ENCODE data around the gene SPTBN5. TPM values are rescaled to one million over a fixed set of nuclear protein-coding genes. Genes with fewer than 3 reads are reported as not detected.

The SPTBN5 gene
- total RNA-seq, 1 experiment from 2014 or later, result 0.96 TPM

- DNase-seq (ENCODE audit: low read depth, low spot score), result peak; percentile 24
- Histone ChIP-seq H3K79me2 (ENCODE audit: insufficient read depth, low read length) (no peaks in the 10 kb centered on the region), H4K20me1 (ENCODE audit: insufficient read depth) (no peaks in the 10 kb centered on the region), H2AFZ (ENCODE audit: low read depth, low read length, poor library complexity, severe bottlenecking) (no peak overlapping the region), H3K36me3 (ENCODE audit: control insufficient read depth in 1 of 2, insufficient read depth in 2 of 2, low read length in 2 of 2) (0 out of 4 replicates have a peak, but pooled peaks cover 0 to 3% of the 10 kb centered on the region in 2 experiments), H3K9me2 (ENCODE audit: insufficient read depth) (no peaks in the 10 kb centered on the region), H3K27ac (ENCODE audit: low read depth, low read length) (no peak overlapping the region), H3K4me2 (ENCODE audit: low read length) (peak overlapping the region; percentile 47), H3K9ac (ENCODE audit: low read length) (no peak overlapping the region), H3K9me3 (ENCODE audit: control insufficient read depth in 1 of 2, insufficient read depth in 1 of 2, low read depth in 1 of 2, low read length in 2 of 2) (no peaks in the 10 kb centered on the region), H3K4me1 (ENCODE audit: control insufficient read depth in 1 of 2, insufficient read depth in 2 of 2, low read length in 2 of 2) (peaks cover 12 to 21% of the 10 kb centered on the region in 2 experiments; a peak in 3 of 4 replicates), H3K27me3 (ENCODE audit: insufficient read depth, low read length) (no peaks in the 10 kb centered on the region), H3K4me3 (replicated peaks in 1 of 2; ENCODE audit: low read depth in 1 of 2, low read length in 2 of 2) (no peak overlapping the region)
- CTCF ChIA-PET, result interaction anchor here (1.4 to 2.1 kb wide), 3 partner anchors 33 to 341 kb away, joined by 6 to 39 read pairs (median 7); partner anchors contain the start of gene MAPKBP1
- TF ChIP-seq YY1 (IDR thresholded peaks at IDR 0.05; ENCODE audit: extremely low read depth, insufficient replicate concordance, low read depth, low read length), result no peak
- peak; percentile 76 for TF ChIP-seq RAD21 (IDR thresholded peaks at IDR 0.05; ENCODE audit: low read depth)
- TF ChIP-seq SRF (IDR thresholded peaks at IDR 0.05; ENCODE audit: low read depth), result no peak
- TF ChIP-seq CTCF (IDR thresholded peaks at IDR 0.05 in 2 of 3, conservative IDR thresholded peaks at IDR 0.05 in 1 of 3; ENCODE audit: borderline replicate concordance in 1 of 3, insufficient read depth in 1 of 3, low read depth in 2 of 3, low read length in 2 of 3), result peak; percentile 24 to 57 (median 32); a peak in 4 of 6 replicates
- no peak for TF ChIP-seq SP1 (IDR thresholded peaks at IDR 0.05; ENCODE audit: low read depth)
- TF ChIP-seq POLR2A (IDR thresholded peaks at IDR 0.05; ENCODE audit: borderline replicate concordance, extremely low read depth, insufficient read depth, insufficient read length), result no peak
- no TSS peak for BruUV-seq (replicated peaks)
- RAD21 ChIA-PET (ENCODE audit: low non-redundant PET in 1 of 2, low total read pairs in 2 of 2, uncharacterized antibody in 2 of 2, unreplicated experiment in 2 of 2), result interaction anchor here (0.6 to 1.5 kb wide), 5 partner anchors 22 to 290 kb away, joined by 3 to 12 read pairs (median 4); partner anchors contain the start of gene MAPKBP1 (in 2 of the 2)
- intact Hi-C loops (cut with micrococcal nuclease), result no loop called here
- ATAC-seq, result peak; percentile 85
- POLR2A ChIA-PET, result no interaction called here
Measured at GRCh38 chr15:41806291-41807181, 87.3 kb downstream of the SPTBN5 start.

Measured in HCT116 (cell line).